GM19043 (cell line): ENCODE measurements around the gene CD79A.
"Not testable (repeated sequence)": the region's sequence is repeated elsewhere in the genome, so short reads cannot be mapped to it uniquely, and the experiment has no call there.

Experiments
- ATAC-seq: cut with Tn5 transposase; IDR thresholded peaks from one replicate; pipeline ENCODE4 v1.9.1; 2021; ENCODE audit warnings: low read depth; ENCODE audit not compliant: unreplicated experiment

Gene CD79A

GRCh38 chr19:41862445-41862986 lies 14.6 kb upstream of the CD79A start:
- ATAC-seq, result no peak

DNA sequence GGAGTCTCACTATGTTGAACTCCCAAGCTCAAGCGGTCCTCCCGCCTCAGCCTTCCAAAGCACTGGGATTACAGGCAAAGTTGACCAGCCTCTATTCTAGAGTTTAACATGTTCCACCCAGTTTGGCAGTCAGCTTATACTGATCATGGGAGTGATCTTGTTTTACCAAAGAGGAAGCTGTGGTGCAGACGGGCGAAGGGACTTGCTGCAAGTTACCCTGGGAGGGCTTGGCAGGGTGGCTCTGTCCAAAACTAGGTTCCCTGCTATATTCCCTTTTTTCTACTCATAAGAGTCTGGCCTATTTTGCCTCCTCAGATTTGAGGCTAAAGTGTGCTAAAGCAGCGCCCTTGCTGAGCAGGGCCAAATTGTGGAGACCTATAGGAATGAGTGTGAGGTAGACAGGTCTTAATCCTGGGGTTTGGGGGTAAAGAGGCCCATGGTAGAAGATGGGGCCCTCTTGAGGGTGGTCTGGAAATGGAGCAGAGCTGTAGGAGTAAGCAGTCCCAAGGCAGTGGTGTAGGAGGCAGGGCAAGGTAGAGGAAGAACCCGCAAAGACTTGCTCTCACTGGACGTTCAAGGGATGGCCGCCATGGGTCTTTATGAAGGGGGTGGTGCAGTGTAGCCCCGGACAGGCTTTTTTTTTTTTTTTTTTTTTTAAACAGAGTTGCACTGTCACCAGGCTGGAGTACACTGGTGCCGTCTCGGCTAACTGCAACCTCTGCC lies 13.7 kb upstream of the CD79A start:
- ATAC-seq, result no peak

- ATAC-seq, result no peak
These were observed 12.7 kb upstream of the CD79A start for GRCh38 chr19:41864374-41864773.

GRCh38 chr19:41866284-41866683 lies 10.8 kb upstream of the CD79A start:
- ATAC-seq, result no peak

DNA sequence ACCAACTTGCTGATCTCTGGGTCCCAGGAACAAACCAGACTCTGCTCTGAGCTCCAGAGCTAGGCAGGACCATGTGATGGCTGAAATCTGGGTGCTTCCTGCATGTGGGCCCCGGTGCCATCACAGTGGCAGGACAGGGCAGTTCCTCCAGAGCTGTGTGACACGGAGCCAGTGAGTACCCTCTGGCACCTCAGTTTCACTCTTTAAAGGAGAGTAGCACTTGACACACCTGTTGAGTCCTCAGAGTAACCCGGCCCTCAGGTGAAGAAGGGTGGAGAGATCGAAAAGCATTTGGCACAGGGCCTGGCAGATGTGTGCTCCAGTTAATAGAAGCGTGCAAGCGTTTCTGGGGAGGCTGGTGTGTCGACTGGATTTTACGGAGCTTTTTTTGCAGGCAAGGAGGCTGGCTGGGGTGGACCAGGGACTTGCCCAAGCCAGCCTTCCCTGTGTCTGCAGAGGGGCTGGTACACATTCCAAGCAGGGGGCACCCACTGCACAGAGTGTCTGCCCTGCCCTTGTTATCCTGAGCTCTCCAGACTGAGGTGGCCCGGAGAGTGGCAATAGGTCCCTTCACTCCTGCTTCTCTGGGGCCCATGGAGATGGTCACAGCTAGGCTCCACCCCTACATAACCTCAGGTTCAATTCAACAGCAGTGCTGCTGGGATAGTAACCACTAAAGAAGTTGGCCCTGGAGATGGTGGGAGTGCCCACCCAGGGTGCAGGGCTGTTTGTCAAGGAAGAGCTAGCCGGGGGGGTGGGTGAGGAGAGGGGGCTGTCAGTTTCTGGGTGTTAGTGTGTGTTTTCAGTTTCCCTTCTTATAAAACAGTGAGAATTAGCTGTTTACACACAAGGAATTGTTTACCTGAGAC lies 8.7 kb upstream of the CD79A start:
- no peak for ATAC-seq

DNA sequence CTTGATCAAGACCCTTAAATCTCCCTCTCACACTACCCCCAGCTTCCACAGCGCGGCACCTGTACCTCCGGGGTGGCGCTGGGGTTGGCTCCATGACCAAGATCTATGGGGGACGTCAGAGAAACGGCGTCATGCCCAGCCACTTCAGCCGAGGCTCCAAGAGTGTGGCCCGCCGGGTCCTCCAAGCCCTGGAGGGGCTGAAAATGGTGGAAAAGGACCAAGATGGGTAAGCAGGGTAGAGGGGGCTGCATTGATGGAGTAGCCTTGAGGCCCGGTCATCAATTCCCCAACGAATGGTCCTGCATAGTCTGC lies 8.1 kb upstream of the CD79A start:
- ATAC-seq, result no peak

GRCh38 chr19:41869374-41869955 lies 7.6 kb upstream of the CD79A start:
- no peak for ATAC-seq

DNA sequence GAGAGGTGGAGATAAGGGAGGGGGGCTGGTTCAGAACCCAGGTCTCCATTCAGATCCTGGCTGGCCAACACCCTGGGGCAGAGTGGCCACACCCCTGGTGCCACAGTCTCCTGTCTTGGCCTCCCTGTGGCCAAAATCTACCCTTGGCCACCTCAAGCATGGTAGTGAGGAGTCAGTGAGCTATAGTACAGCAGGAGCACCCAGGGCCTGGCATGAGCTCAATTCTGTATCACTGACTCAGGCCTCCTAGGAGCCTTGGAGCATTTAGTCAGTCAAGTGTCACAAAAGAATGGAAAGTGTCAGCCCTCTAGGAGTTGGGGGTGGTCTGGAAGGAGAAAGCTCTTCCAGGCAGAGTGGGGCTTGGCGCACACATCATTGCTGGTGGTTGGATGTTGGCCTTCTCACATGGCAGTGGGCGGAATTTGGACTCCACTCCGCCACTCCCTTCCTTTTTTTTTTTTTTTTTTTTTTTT lies 6.6 kb upstream of the CD79A start:
- ATAC-seq, result no peak

DNA sequence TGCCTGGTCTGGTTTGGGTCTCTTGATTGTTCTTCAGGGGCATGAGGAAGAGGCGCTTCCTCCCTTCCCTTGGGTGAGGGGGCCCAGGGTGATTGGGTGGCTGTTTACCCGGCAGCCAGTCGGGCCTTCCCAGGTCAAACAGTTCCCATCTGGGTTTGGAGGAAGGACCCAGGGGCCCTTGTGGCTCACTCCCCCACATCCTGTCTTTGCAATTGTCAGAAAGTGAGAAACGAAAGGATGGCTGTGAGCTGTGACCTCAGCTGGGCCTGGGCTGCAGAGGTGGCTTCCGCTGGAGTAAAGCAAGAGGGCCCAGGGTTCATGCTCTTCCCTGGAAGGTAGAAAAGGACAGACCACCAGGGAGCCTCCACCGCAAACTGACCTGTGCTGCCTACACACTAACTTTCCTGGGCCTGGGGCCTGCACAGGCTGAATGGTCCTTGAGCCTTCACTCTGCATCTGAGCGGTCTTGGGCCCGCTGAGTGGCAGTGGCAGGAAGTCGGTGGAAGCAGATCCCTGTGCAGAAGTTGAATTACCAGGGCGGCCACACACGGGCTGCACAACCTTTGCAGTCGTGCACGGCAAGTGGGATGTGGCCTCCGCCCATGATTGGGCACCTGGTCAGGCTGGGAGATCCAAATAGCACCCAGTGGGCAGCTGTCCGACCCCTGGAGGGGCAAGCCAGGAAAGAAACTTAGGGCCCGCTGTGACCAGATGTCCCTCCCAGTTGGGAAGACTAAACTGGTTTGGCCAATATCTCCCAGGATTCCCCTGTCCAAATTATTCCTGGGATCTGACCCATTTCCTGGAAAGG lies 5.3 kb upstream of the CD79A start:
- ATAC-seq, result no peak

DNA sequence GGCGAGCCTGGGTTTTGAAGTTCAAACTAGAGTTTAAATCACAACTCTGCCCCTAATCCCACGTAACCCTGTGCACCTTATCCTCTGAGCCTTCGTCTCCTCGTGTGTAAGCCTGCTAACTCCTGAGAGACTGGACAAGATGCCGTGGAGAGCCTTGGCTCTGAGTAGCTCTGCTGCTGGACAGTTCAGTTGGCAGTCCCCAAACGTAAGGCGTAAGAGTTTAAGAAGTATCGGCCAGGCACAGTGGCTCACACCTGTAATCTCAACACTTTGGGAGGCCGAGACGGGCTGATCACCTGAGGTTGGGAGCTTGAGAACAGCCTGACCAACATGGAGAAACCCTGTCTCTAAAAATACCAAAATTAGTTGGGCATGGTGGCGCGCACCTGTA lies 4.7 kb upstream of the CD79A start:
- ATAC-seq, result no peak

GRCh38 chr19:41872775-41873647 lies 4.1 kb upstream of the CD79A start:
- no peak for ATAC-seq

DNA sequence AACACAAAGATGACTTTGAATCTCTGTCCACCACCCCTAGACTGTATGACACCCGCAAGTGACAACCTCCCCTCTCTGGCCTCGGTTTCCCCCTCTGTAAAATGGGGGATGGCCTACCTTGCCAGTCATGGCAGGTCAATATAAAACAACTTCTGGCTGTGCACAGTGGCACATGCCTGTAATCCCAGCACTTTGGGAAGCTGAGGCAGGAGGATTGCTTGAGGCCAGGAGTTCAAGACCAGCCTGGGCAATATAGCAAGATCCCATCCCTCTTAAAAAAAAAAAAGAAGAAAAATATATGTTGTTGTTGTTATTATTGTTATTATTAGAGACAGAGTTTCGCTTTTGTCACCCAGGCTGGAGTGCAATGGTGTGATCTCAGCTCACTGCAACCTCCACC lies 1.1 kb upstream of the CD79A start:
- ATAC-seq, result not testable (repeated sequence)

GRCh38 chr19:41877916-41878905 lies 1.1 kb downstream of the CD79A start:
- ATAC-seq, result no peak

DNA sequence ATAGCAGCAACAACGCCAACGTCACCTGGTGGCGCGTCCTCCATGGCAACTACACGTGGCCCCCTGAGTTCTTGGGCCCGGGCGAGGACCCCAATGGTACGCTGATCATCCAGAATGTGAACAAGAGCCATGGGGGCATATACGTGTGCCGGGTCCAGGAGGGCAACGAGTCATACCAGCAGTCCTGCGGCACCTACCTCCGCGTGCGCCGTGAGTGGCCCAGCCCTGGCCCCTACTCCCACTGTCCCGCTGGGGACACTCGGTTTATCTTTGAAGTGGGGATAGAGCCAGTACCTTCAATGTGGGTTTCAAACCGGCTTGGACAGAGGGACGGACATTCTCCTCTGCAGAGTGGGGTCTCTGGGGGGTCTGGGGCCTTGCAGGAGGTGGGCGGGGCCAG lies 2.0 kb downstream of the CD79A start:
- ATAC-seq, result no peak

GRCh38 chr19:41879670-41880328 lies 2.7 kb downstream of the CD79A start:
- ATAC-seq, result no peak

GRCh38 chr19:41880329-41880708 lies 3.2 kb downstream of the CD79A start:
- no peak for ATAC-seq

DNA sequence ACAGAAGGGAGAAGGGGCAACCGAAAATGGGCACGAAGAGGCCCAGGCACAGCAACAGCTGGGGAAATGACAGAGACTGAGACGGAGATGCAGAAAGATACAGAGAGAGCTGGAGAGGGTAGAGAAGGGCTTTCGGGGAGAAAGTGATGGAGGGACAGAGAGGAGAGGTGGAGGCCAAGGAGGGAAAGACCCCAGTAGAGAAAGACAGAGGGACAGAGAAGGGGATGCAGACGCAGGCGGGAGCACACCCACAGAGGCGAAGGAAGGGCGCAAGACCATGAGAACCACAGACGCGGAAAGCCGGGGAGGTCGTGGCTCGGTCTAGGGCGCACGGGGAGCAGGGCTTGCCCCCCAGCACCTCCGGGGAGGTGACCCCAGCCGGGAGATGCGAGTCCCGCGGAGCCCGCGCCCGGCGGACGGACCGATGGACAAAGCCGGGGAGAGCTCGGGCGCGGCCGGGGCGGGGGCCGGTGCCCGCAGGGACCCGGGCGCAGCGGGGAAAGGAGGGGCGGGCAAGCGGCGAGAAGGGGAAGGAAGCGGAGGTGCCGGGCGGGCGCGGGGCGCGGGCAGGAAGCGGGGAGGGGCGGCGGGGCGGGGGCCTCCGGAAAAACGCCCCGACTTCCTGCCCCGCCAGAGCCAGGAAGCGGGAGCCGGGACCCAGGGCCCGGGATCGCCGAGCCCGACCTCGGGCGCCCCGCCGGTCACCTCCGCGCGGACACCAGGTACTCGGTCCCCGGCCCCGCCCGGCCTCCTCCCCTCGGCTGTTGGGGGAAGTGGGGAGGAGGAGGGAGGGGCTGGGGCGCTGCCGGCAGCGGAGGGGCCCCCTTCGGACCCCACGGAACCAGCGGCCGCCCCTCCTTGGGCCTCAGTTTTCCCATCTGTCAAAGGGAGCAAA lies 5.7 kb downstream of the CD79A start, which contains the start of gene ARHGEF1:
TSS of gene ARHGEF1 (plus strand) at position 617 of the 895 bp plus-strand sequence. CDS start 4,899 bp downstream, outside the sequence.
- no peak for ATAC-seq
